Natural killer cell (primary cell): ENCODE measurements around the gene APIP. TPM values are rescaled to one million over a fixed set of nuclear protein-coding genes. Genes with fewer than 3 reads are reported as not detected.
A peak's percentile ranks its signal among the peaks of the same experiment; 100 is the strongest.

Experiments used
- ATAC-seq, 3 donors: fragments of 150-1000 bp in 2 of 3; fragments of 200-7000 bp in 1 of 3; cut with Tn5 transposase; 1 replicate in 1 of 3; 2 replicates in 2 of 3; pipeline ENCODE4 v1.10.0; 2021; ENCODE audit warnings: mild to moderate bottlenecking in 2 of 3, moderate library complexity in 2 of 3
- DNase-seq, 2 donors: peaks; one replicate each; pipeline versions ENCODE4 v3.0.0 to v3.0.0-alpha.2; 2013 to 2021; ENCODE audit warnings: mixed read lengths in 1 of 2
- H3K27ac ChIP-seq: one replicate; pipeline ENCODE4 v1.5.1; 2013; ENCODE audit warnings: mild to moderate bottlenecking, low read length
- H3K27me3 ChIP-seq: one replicate; pipeline ENCODE4 v1.6.1; 2013; ENCODE audit warnings: low read length; ENCODE audit not compliant: control insufficient read depth, insufficient read depth
- H3K36me3 ChIP-seq: one replicate; pipeline ENCODE4 v1.6.1; 2013; ENCODE audit warnings: low read length; ENCODE audit not compliant: control insufficient read depth, insufficient read depth
- H3K4me1 ChIP-seq: one replicate; pipeline ENCODE4 v1.6.1; 2013; ENCODE audit warnings: low read length; ENCODE audit not compliant: control insufficient read depth, insufficient read depth
- H3K4me3 ChIP-seq: one replicate; pipeline ENCODE4 v1.5.1; 2013; ENCODE audit warnings: low read length
- H3K9me3 ChIP-seq: one replicate; pipeline ENCODE4 v1.6.1; 2013; ENCODE audit warnings: low read length; ENCODE audit not compliant: control insufficient read depth, insufficient read depth
- H3K27ac Mint-ChIP-seq, 2 donors: one replicate each; pipeline ENCODE4 v1.8.0; 2022; ENCODE audit warnings: mild to moderate bottlenecking in 2 of 2, mixed read lengths in 2 of 2, moderate library complexity in 1 of 2
- H3K27me3 Mint-ChIP-seq, 2 donors: one replicate each; pipeline ENCODE4 v1.8.0; 2022; ENCODE audit warnings: low read depth in 2 of 2, mixed read lengths in 2 of 2
- H3K36me3 Mint-ChIP-seq: one replicate; pipeline ENCODE4 v1.8.0; 2022; ENCODE audit warnings: mixed read lengths
- H3K4me1 Mint-ChIP-seq, 2 donors: one replicate each; pipeline ENCODE4 v1.8.0; 2022; ENCODE audit warnings: mixed read lengths in 2 of 2
- H3K4me3 Mint-ChIP-seq: one replicate; pipeline ENCODE4 v1.8.0; 2022; ENCODE audit warnings: mild to moderate bottlenecking, moderate library complexity, mixed read lengths
- H3K9me3 Mint-ChIP-seq, 2 donors: one replicate each; pipeline ENCODE4 v1.8.0; 2022; ENCODE audit warnings: mixed read lengths in 2 of 2
- CTCF ChIP-seq: fragments of 200-600 bp; IDR thresholded peaks from one replicate; pipeline ENCODE4 v1.8.0; 2022; ENCODE audit warnings: antibody characterized with exemption
- WGBS: methylation state at CpG from one replicate; pipeline ENCODE4 v1.1.7; 2013; ENCODE audit warnings: missing lambda C conversion rate; ENCODE audit not compliant: insufficient coverage; 5-methylcytosine and 5-hydroxymethylcytosine counted together
- intact Hi-C: fragments of 100-400 bp; cut with micrococcal nuclease; formaldehyde crosslinking; loops from one replicate; pipeline ENCODE4 v1.14.2; 2022
- total RNA-seq, 4 donors: library from RNA; stranded (reverse); fragments of 120-200 nt in 1 of 4; gene quantifications; one replicate each; pipeline versions ENCODE4 v1.2.3 to v1.2.4, GENCODE V29; 2013 to 2022

The APIP gene
- total RNA-seq, 3 donors from 2014 or later (not counting 1 experiment from before 2014, with no cell fraction given) = 6.6 to 9.4 (median 8.1) TPM

GRCh38 chr11:34924714-34925113 lies 8.5 kb upstream of the APIP start:
- Mint-ChIP-seq H3K9me3 (no peaks in the 10 kb centered on the region), H3K4me1 (peaks cover 7 to 12% of the 10 kb centered on the region in 2 donors), H3K27ac (no peak overlapping the region), H3K36me3 (no peaks in the 10 kb centered on the region), H3K27me3 (no peaks in the 10 kb centered on the region), H3K4me3 (no peak overlapping the region)
- TF ChIP-seq CTCF = no peak
- WGBS = 87% methylated on average over 3 of the region's 3 CpGs
- Histone ChIP-seq H3K9me3 (no peaks in the 10 kb centered on the region), H3K36me3 (no peaks in the 10 kb centered on the region), H3K27me3 (no peaks in the 10 kb centered on the region), H3K4me3 (no peak overlapping the region), H3K4me1 (no peaks in the 10 kb centered on the region), H3K27ac (no peak overlapping the region)
- intact Hi-C loops = no loop called here
- DNase-seq (no peak), ATAC-seq (no peak)

- no peaks in the 10 kb centered on the region for H3K9me3 Mint-ChIP-seq
- TF ChIP-seq CTCF = no peak
- Histone ChIP-seq H3K4me1 (peaks cover 9% of the 10 kb centered on the region), H3K4me3 (no peak overlapping the region), H3K27me3 (no peaks in the 10 kb centered on the region), H3K27ac (no peak overlapping the region), H3K9me3 (no peaks in the 10 kb centered on the region), H3K36me3 (no peaks in the 10 kb centered on the region)
- WGBS = 95% methylated on average over 4 of the region's 4 CpGs
- H3K4me1 Mint-ChIP-seq = peaks cover 27% of the 10 kb centered on the region in 2 donors
- H3K27me3 Mint-ChIP-seq = no peaks in the 10 kb centered on the region
- no peaks in the 10 kb centered on the region for H3K36me3 Mint-ChIP-seq
- H3K4me3 Mint-ChIP-seq = no peak overlapping the region
- intact Hi-C loops = no loop called here
- DNase-seq = no peak
- H3K27ac Mint-ChIP-seq = no peak overlapping the region
- ATAC-seq = no peak
These were observed 5.0 kb upstream of the APIP start for GRCh38 chr11:34921156-34921555.

- no peak for TF ChIP-seq CTCF
- H3K4me1 Mint-ChIP-seq = peaks cover 41% of the 10 kb centered on the region in 2 donors
- intact Hi-C loops = loop anchor here (2.0 to 5.0 kb wide), 2 partner anchors 250 to 812 kb away; partner anchors contain the start of gene NAT10
These were observed 928 bp upstream of the APIP start for GRCh38 chr11:34916843-34917770.

More at GRCh38 chr11:34916843-34917770, 928 bp upstream of the APIP start:
- peaks cover 14% of the 10 kb centered on the region for H3K4me1 ChIP-seq
- no peaks in the 10 kb centered on the region for H3K27me3 ChIP-seq
- Mint-ChIP-seq H3K9me3 (no peaks in the 10 kb centered on the region), H3K27ac (peak overlapping the region; percentile 95 to 98), H3K4me3 (peak overlapping the region; percentile 97), H3K36me3 (no peaks in the 10 kb centered on the region), H3K27me3 (no peaks in the 10 kb centered on the region)
- no peaks in the 10 kb centered on the region for H3K36me3 ChIP-seq
- 38% methylated on average over 19 of the region's 23 CpGs for WGBS
- ATAC-seq (peak in 2 of 3 donors; percentile 16 to 30), DNase-seq (no peak)
- peak overlapping the region; percentile 90 for H3K27ac ChIP-seq
- H3K9me3 ChIP-seq = no peaks in the 10 kb centered on the region
- peak overlapping the region; percentile 96 for H3K4me3 ChIP-seq
